Measurements from ENCODE around the gene PSD.
"Not testable (repeated sequence)": the region's sequence is repeated elsewhere in the genome, so short reads cannot be mapped to it uniquely, and the experiment has no call there.

DNA sequence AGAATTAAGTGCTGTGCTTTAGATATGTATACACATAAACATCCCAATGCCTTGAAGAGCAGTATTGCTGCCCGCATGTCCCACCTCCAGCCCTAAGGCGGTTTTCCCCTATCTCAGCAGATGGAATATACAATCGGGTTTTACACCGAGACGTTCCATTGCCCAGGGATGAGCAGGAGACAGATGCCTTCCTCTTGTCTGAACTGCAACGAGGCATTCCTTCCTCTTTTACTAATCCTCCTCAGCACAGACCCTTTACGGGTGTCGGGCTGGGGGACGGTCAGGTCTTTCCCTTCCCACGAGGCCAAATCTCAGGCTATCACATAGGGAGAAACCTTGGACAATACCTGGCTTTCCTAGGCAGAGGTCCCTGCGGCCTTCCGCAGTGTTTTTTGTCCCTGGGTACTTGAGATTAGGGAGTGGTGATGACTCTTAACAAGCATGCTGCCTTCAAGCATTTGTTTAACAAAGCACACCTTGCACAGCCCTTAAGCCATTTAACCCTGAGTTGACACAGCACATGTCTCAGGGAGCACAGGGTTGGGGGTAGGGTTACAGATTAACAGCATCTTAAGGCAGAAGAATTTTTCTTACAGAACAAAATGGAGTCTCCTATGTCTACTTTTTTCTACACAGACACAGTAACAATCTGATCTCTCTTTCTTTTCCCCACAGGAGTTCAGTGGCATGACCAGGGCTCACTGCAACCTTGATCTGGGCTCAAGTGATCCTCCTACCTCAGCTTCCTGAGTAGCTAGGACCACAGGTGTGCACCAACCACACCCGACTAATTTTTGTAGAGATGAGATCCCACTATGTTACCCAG is 36.3 kb upstream of the PSD start:
- TF ChIP-seq, protein P1, sequence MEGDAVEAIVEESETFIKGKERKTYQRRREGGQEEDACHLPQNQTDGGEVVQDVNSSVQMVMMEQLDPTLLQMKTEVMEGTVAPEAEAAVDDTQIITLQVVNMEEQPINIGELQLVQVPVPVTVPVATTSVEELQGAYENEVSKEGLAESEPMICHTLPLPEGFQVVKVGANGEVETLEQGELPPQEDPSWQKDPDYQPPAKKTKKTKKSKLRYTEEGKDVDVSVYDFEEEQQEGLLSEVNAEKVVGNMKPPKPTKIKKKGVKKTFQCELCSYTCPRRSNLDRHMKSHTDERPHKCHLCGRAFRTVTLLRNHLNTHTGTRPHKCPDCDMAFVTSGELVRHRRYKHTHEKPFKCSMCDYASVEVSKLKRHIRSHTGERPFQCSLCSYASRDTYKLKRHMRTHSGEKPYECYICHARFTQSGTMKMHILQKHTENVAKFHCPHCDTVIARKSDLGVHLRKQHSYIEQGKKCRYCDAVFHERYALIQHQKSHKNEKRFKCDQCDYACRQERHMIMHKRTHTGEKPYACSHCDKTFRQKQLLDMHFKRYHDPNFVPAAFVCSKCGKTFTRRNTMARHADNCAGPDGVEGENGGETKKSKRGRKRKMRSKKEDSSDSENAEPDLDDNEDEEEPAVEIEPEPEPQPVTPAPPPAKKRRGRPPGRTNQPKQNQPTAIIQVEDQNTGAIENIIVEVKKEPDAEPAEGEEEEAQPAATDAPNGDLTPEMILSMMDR (IDR thresholded peaks at IDR 0.05; ENCODE audit: low read depth, low read length, poor library complexity, severe bottlenecking): not testable (repeated sequence)
- not testable (repeated sequence) for TF ChIP-seq EZH2phosphoT487 (IDR thresholded peaks at IDR 0.05; ENCODE audit: borderline replicate concordance, low read length)

All from DOHH2 (cell line).